NCI-H128 (cell line): ENCODE measurements around the gene SARS2.
"Not testable (repeated sequence)": the region's sequence is repeated elsewhere in the genome, so short reads cannot be mapped to it uniquely, and the experiment has no call there.

Experiments used
- DNase-seq: peaks from one replicate; lab custom pipeline; 2025; ENCODE audit not compliant: unreplicated experiment; lab: John Stamatoyannopoulos, UW

SARS2 gene

GRCh38 chr19:38894968-38895367 lies 35.6 kb downstream of the SARS2 start:
- no peak for DNase-seq

- DNase-seq, result no peak
These were observed 37.2 kb downstream of the SARS2 start for GRCh38 chr19:38893341-38893771.

- DNase-seq, result no peak
These were observed 37.7 kb downstream of the SARS2 start for GRCh38 chr19:38892841-38893240.

- DNase-seq, result no peak
These were observed 38.8 kb downstream of the SARS2 start for GRCh38 chr19:38891771-38892170.

- no peak for DNase-seq
These were observed 39.9 kb downstream of the SARS2 start for GRCh38 chr19:38890686-38891085.

GRCh38 chr19:38889803-38890202 lies 40.8 kb downstream of the SARS2 start:
- no peak for DNase-seq

GRCh38 chr19:38888876-38889275 lies 41.7 kb downstream of the SARS2 start:
- DNase-seq, result no peak

GRCh38 chr19:38884691-38885090 lies 45.9 kb downstream of the SARS2 start:
- DNase-seq, result not testable (repeated sequence)

GRCh38 chr19:38883286-38883685 lies 47.3 kb downstream of the SARS2 start:
- no peak for DNase-seq

GRCh38 chr19:38880882-38881609 lies 49.5 kb downstream of the SARS2 start:
- DNase-seq, result no peak

GRCh38 chr19:38880076-38880881 lies 50.3 kb downstream of the SARS2 start:
- DNase-seq, result no peak

- DNase-seq, result no peak
These were observed 51.2 kb downstream of the SARS2 start for GRCh38 chr19:38879400-38879751.

- DNase-seq, result no peak
These were observed 51.8 kb downstream of the SARS2 start for GRCh38 chr19:38878575-38879399.

- DNase-seq, result no peak
These were observed 52.6 kb downstream of the SARS2 start, which contains the start of gene RINL for GRCh38 chr19:38877781-38878574. Gene RINL (minus strand): TSS chr19:38878275. CDS start chr19:38876742, 1,533 bp downstream.

GRCh38 chr19:38875656-38876395 lies 54.7 kb downstream of the SARS2 start:
- no peak for DNase-seq

GRCh38 chr19:38873400-38873799 lies 57.2 kb downstream of the SARS2 start:
- DNase-seq, result not testable (repeated sequence)

GRCh38 chr19:38870612-38871011 lies 60.0 kb downstream of the SARS2 start:
- DNase-seq, result no peak

GRCh38 chr19:38869836-38870607 lies 60.5 kb downstream of the SARS2 start:
- no peak for DNase-seq

- DNase-seq, result no peak
These were observed 61.3 kb downstream of the SARS2 start for GRCh38 chr19:38869160-38869835.
